Gastroesophageal sphincter (tissue), 4 donors: ENCODE results near the gene SF1. TPM values are rescaled to one million over a fixed set of nuclear protein-coding genes. Genes with fewer than 3 reads are reported as not detected.

Experiments
- ATAC-seq: fragments of 150-250 bp; one replicate; pipeline ENCODE4 v1.9.1; 2016; ENCODE audit warnings: mild to moderate bottlenecking, moderate library complexity
- H3K27ac ChIP-seq, 4 donors: fragments of 200-600 bp; sonication (generic) in 3 of 4; 1 replicate in 3 of 4; 2 replicates in 1 of 4; pipeline ENCODE4 v1.5.1; 2016 to 2019
- H3K27me3 ChIP-seq: fragments of 200-600 bp; sonication (generic); one replicate; pipeline ENCODE4 v1.5.1; 2019
- H3K36me3 ChIP-seq, 2 donors: fragments of 200-600 bp; sonication (generic); one replicate each; pipeline ENCODE4 v1.5.1; 2019; ENCODE audit warnings: control low read depth in 1 of 2
- H3K4me1 ChIP-seq, 3 donors: fragments of 200-600 bp; sonication (generic); 1 replicate in 2 of 3; 2 replicates in 1 of 3; pipeline ENCODE4 v1.5.1; 2016 to 2019; ENCODE audit warnings: control low read depth in 2 of 3
- H3K4me3 ChIP-seq, 2 donors: fragments of 200-600 bp; sonication (generic); one replicate each; pipeline ENCODE4 v1.5.1; 2019; ENCODE audit warnings: mild to moderate bottlenecking in 1 of 2, moderate library complexity in 1 of 2
- H3K9me3 ChIP-seq, 3 donors: fragments of 200-600 bp; sonication (generic); one replicate each; pipeline ENCODE4 v1.5.1; 2017 to 2019; ENCODE audit warnings: control low read depth in 2 of 3
- CTCF ChIP-seq, 4 experiments: fragments of 200-600 bp in 2 of 4; fragments of 450-650 bp in 2 of 4; sonication (generic) in 1 of 4; IDR thresholded peaks; one replicate each; pipeline ENCODE4 v1.5.1; 2017 to 2019; ENCODE audit warnings: antibody characterized with exemption in 4 of 4, mild to moderate bottlenecking in 2 of 4, moderate library complexity in 2 of 4
- EP300 ChIP-seq: sonication (generic); formaldehyde crosslinking; IDR thresholded peaks from one replicate; pipeline ENCODE4 v1.6.1; 2017; ENCODE audit warnings: antibody characterized with exemption, mild to moderate bottlenecking
- POLR2A ChIP-seq, 2 donors: fragments of 450-650 bp; IDR thresholded peaks; one replicate each; pipeline ENCODE4 v1.6.1; 2017; ENCODE audit warnings: antibody characterized with exemption in 2 of 2, mild to moderate bottlenecking in 2 of 2, moderate library complexity in 1 of 2
- POLR2AphosphoS5 ChIP-seq: sonication (generic); formaldehyde crosslinking; IDR thresholded peaks from one replicate; pipeline ENCODE4 v1.6.1; 2017; ENCODE audit warnings: antibody characterized with exemption
- WGBS, 2 donors: methylation state at CpG; one replicate each; pipeline ENCODE4 v1.1.5; 2018; ENCODE audit warnings: low coverage in 1 of 2; 5-methylcytosine and 5-hydroxymethylcytosine counted together
- total RNA-seq, 4 donors: library from RNA; depleted of rRNA; stranded (reverse); fragments of >200 nt; gene quantifications; one replicate each; pipeline ENCODE4 v1.1.0, GENCODE V29; 2016

The SF1 gene
- total RNA-seq, 4 donors from 2014 or later: 187 to 314 (median 253) TPM

- H3K36me3 ChIP-seq: peaks cover 34 to 100% of the 10 kb centered on the region in 2 donors
Observed at GRCh38 chr11:64769283-64769682, 9.1 kb downstream of the SF1 start.

GRCh38 chr11:64768300-64768694, 10.0 kb downstream of the SF1 start:
- Histone ChIP-seq H3K27ac (peak overlapping the region in 3 of 4 donors; percentile 77 to 86 (median 82)), H3K9me3 (no peaks in the 10 kb centered on the region), H3K4me1 (peaks cover 17 to 89% (median 28%) of the 10 kb centered on the region in 3 donors), H3K27me3 (no peaks in the 10 kb centered on the region), H3K4me3 (no peak overlapping the region), H3K36me3 (peaks cover 29 to 100% of the 10 kb centered on the region in 2 donors)
- TF ChIP-seq POLR2A (IDR thresholded peaks at IDR 0.05) (no peak), POLR2AphosphoS5 (no peak), CTCF (IDR thresholded peaks at IDR 0.05) (no peak), EP300 (no peak)
- 69 to 75% methylated on average over 3 to 6 of the region's 6 CpGs for WGBS, 2 donors
- no peak for ATAC-seq

More at GRCh38 chr11:64769283-64769682, 9.1 kb downstream of the SF1 start:
- H3K27me3 ChIP-seq: no peaks in the 10 kb centered on the region
- no peak overlapping the region for H3K4me3 ChIP-seq
- no peaks in the 10 kb centered on the region for H3K9me3 ChIP-seq
- peaks cover 20 to 89% (median 23%) of the 10 kb centered on the region in 3 donors for H3K4me1 ChIP-seq
- H3K27ac ChIP-seq: peak overlapping the region in 1 of 4 donors; percentile 32
- no peak for TF ChIP-seq CTCF (IDR thresholded peaks at IDR 0.05)
- no peak for TF ChIP-seq POLR2AphosphoS5
- no peak for TF ChIP-seq EP300
- no peak for TF ChIP-seq POLR2A (IDR thresholded peaks at IDR 0.05)
- no peak for ATAC-seq
- WGBS, 2 donors: 84 to 90% methylated on average over 2 to 6 of the region's 6 CpGs

- ATAC-seq: peak; percentile 53
- H3K27ac ChIP-seq: peak overlapping the region; percentile 4 to 86 (median 80)
- H3K4me3 ChIP-seq: no peak overlapping the region
- no peaks in the 10 kb centered on the region for H3K9me3 ChIP-seq
- no peaks in the 10 kb centered on the region for H3K27me3 ChIP-seq
- TF ChIP-seq CTCF (IDR thresholded peaks at IDR 0.05) (peak in 3 of 4 experiments; percentile 77 to 85 (median 80)), EP300 (no peak), POLR2AphosphoS5 (peak; percentile 24)
- peaks cover 23 to 100% of the 10 kb centered on the region in 2 donors for H3K36me3 ChIP-seq
- WGBS, 2 donors: 75 to 88% methylated on average over 1 to 4 of the region's 19 CpGs
- peaks cover 10 to 89% (median 28%) of the 10 kb centered on the region in 3 donors for H3K4me1 ChIP-seq
Observed at GRCh38 chr11:64767344-64768299, 10.7 kb downstream of the SF1 start.

GRCh38 chr11:64766881-64767280, 11.5 kb downstream of the SF1 start:
- no peak overlapping the region for H3K4me3 ChIP-seq
- TF ChIP-seq EP300 (no peak), POLR2A (IDR thresholded peaks at IDR 0.05) (no peak), CTCF (IDR thresholded peaks at IDR 0.05) (no peak), POLR2AphosphoS5 (no peak)
- WGBS, 2 donors: no CpG with 5 or more reads among the region's 11 CpGs
- peak overlapping the region; percentile 4 to 86 (median 80) for H3K27ac ChIP-seq
- no peaks in the 10 kb centered on the region for H3K27me3 ChIP-seq
- ATAC-seq: no peak
- peaks cover 23 to 98% of the 10 kb centered on the region in 2 donors for H3K36me3 ChIP-seq
- peaks cover 6 to 89% (median 31%) of the 10 kb centered on the region in 3 donors for H3K4me1 ChIP-seq
- H3K9me3 ChIP-seq: no peaks in the 10 kb centered on the region
